ENCODE data around the gene ABCC4. TPM values are rescaled to one million over a fixed set of nuclear protein-coding genes. Genes with fewer than 3 reads are reported as not detected.

Gene ABCC4
- total and polyA plus RNA-seq, 9 donors = 1.9 to 4.9 (median 3.2) TPM

- Histone ChIP-seq H3K9me3 (replicated peaks; ENCODE audit: control insufficient read depth, low read depth, low read length) (no peaks in the 10 kb centered on the region), H3K4me1 (ENCODE audit: control insufficient read depth, insufficient read depth, low read length) (no peaks in the 10 kb centered on the region), H3K27ac (ENCODE audit: low read length) (no peak overlapping the region), H3K36me3 (ENCODE audit: control insufficient read depth, insufficient read depth, low read length) (no peaks in the 10 kb centered on the region), H3K4me3 (ENCODE audit: low read length) (no peak overlapping the region), H3K27me3 (ENCODE audit: control insufficient read depth, insufficient read depth, low read length) (no peaks in the 10 kb centered on the region)
- WGBS (ENCODE audit: insufficient coverage) = no CpG with 5 or more reads among the region's 3 CpGs
- no peak for DNase-seq
These were observed 66.0 kb downstream of the ABCC4 start for GRCh38 chr13:95235199-95235756.

- Histone ChIP-seq H3K4me1 (ENCODE audit: control insufficient read depth, insufficient read depth, low read length) (no peaks in the 10 kb centered on the region), H3K9me3 (replicated peaks; ENCODE audit: control insufficient read depth, low read depth, low read length) (no peaks in the 10 kb centered on the region), H3K36me3 (ENCODE audit: control insufficient read depth, insufficient read depth, low read length) (no peaks in the 10 kb centered on the region), H3K27me3 (ENCODE audit: control insufficient read depth, insufficient read depth, low read length) (no peaks in the 10 kb centered on the region), H3K27ac (ENCODE audit: low read length) (no peak overlapping the region), H3K4me3 (ENCODE audit: low read length) (no peak overlapping the region)
- DNase-seq = no peak
- WGBS (ENCODE audit: insufficient coverage) = no CpG with 5 or more reads among the region's 2 CpGs
These were observed 67.0 kb downstream of the ABCC4 start for GRCh38 chr13:95234242-95234641.

- WGBS (ENCODE audit: insufficient coverage) = no CpG with 5 or more reads among the region's 4 CpGs
- H3K36me3 ChIP-seq (ENCODE audit: control insufficient read depth, insufficient read depth, low read length) = no peaks in the 10 kb centered on the region
- H3K27ac ChIP-seq (ENCODE audit: low read length) = no peak overlapping the region
- no peaks in the 10 kb centered on the region for H3K4me1 ChIP-seq (ENCODE audit: control insufficient read depth, insufficient read depth, low read length)
- H3K9me3 ChIP-seq (replicated peaks; ENCODE audit: control insufficient read depth, low read depth, low read length) = no peaks in the 10 kb centered on the region
- no peak overlapping the region for H3K4me3 ChIP-seq (ENCODE audit: low read length)
- no peak for DNase-seq
- no peaks in the 10 kb centered on the region for H3K27me3 ChIP-seq (ENCODE audit: control insufficient read depth, insufficient read depth, low read length)
These were observed 68.1 kb downstream of the ABCC4 start for GRCh38 chr13:95233026-95233635.

- WGBS (ENCODE audit: insufficient coverage) = no CpG with 5 or more reads among the region's 9 CpGs
- no peak overlapping the region for H3K27ac ChIP-seq (ENCODE audit: low read length)
- DNase-seq = no peak
- no peaks in the 10 kb centered on the region for H3K4me1 ChIP-seq (ENCODE audit: control insufficient read depth, insufficient read depth, low read length)
- H3K36me3 ChIP-seq (ENCODE audit: control insufficient read depth, insufficient read depth, low read length) = no peaks in the 10 kb centered on the region
- no peaks in the 10 kb centered on the region for H3K27me3 ChIP-seq (ENCODE audit: control insufficient read depth, insufficient read depth, low read length)
- no peak overlapping the region for H3K4me3 ChIP-seq (ENCODE audit: low read length)
- H3K9me3 ChIP-seq (replicated peaks; ENCODE audit: control insufficient read depth, low read depth, low read length) = no peaks in the 10 kb centered on the region
These were observed 69.9 kb downstream of the ABCC4 start for GRCh38 chr13:95231393-95231792.

- Histone ChIP-seq H3K27me3 (ENCODE audit: control insufficient read depth, insufficient read depth, low read length) (no peaks in the 10 kb centered on the region), H3K27ac (ENCODE audit: low read length) (no peak overlapping the region), H3K4me1 (ENCODE audit: control insufficient read depth, insufficient read depth, low read length) (no peaks in the 10 kb centered on the region), H3K9me3 (replicated peaks; ENCODE audit: control insufficient read depth, low read depth, low read length) (no peaks in the 10 kb centered on the region), H3K4me3 (ENCODE audit: low read length) (no peak overlapping the region), H3K36me3 (ENCODE audit: control insufficient read depth, insufficient read depth, low read length) (no peaks in the 10 kb centered on the region)
- DNase-seq = no peak
- WGBS (ENCODE audit: insufficient coverage) = 75% methylated on average over 2 of the region's 3 CpGs
These were observed 71.4 kb downstream of the ABCC4 start for GRCh38 chr13:95229855-95230254.

- Histone ChIP-seq H3K4me3 (ENCODE audit: low read length) (no peak overlapping the region), H3K27me3 (ENCODE audit: control insufficient read depth, insufficient read depth, low read length) (no peaks in the 10 kb centered on the region), H3K9me3 (replicated peaks; ENCODE audit: control insufficient read depth, low read depth, low read length) (no peaks in the 10 kb centered on the region), H3K36me3 (ENCODE audit: control insufficient read depth, insufficient read depth, low read length) (no peaks in the 10 kb centered on the region), H3K27ac (ENCODE audit: low read length) (no peak overlapping the region), H3K4me1 (ENCODE audit: control insufficient read depth, insufficient read depth, low read length) (no peaks in the 10 kb centered on the region)
- DNase-seq = no peak
- WGBS (ENCODE audit: insufficient coverage) = 70% methylated on average over 3 of the region's 5 CpGs
These were observed 73.1 kb downstream of the ABCC4 start for GRCh38 chr13:95228130-95228529.

- 29% methylated on average over 1 of the region's 4 CpGs for WGBS (ENCODE audit: insufficient coverage)
- no peaks in the 10 kb centered on the region for H3K36me3 ChIP-seq (ENCODE audit: control insufficient read depth, insufficient read depth, low read length)
- no peak overlapping the region for H3K4me3 ChIP-seq (ENCODE audit: low read length)
- H3K27me3 ChIP-seq (ENCODE audit: control insufficient read depth, insufficient read depth, low read length) = no peaks in the 10 kb centered on the region
- H3K9me3 ChIP-seq (replicated peaks; ENCODE audit: control insufficient read depth, low read depth, low read length) = no peaks in the 10 kb centered on the region
- DNase-seq = peak; percentile 66
- H3K27ac ChIP-seq (ENCODE audit: low read length) = no peak overlapping the region
- no peaks in the 10 kb centered on the region for H3K4me1 ChIP-seq (ENCODE audit: control insufficient read depth, insufficient read depth, low read length)
These were observed 74.1 kb downstream of the ABCC4 start for GRCh38 chr13:95226932-95227695.

GRCh38 chr13:95226476-95226875, 74.8 kb downstream of the ABCC4 start:
- H3K36me3 ChIP-seq (ENCODE audit: control insufficient read depth, insufficient read depth, low read length) = no peaks in the 10 kb centered on the region
- no peaks in the 10 kb centered on the region for H3K9me3 ChIP-seq (replicated peaks; ENCODE audit: control insufficient read depth, low read depth, low read length)
- H3K4me3 ChIP-seq (ENCODE audit: low read length) = no peak overlapping the region
- no peak overlapping the region for H3K27ac ChIP-seq (ENCODE audit: low read length)
- no peaks in the 10 kb centered on the region for H3K4me1 ChIP-seq (ENCODE audit: control insufficient read depth, insufficient read depth, low read length)
- H3K27me3 ChIP-seq (ENCODE audit: control insufficient read depth, insufficient read depth, low read length) = no peaks in the 10 kb centered on the region
- 84% methylated on average over 3 of the region's 5 CpGs for WGBS (ENCODE audit: insufficient coverage)
- no peak for DNase-seq

- no peaks in the 10 kb centered on the region for H3K27me3 ChIP-seq (ENCODE audit: control insufficient read depth, insufficient read depth, low read length)
- no peak for DNase-seq
- no peaks in the 10 kb centered on the region for H3K9me3 ChIP-seq (replicated peaks; ENCODE audit: control insufficient read depth, low read depth, low read length)
- no peak overlapping the region for H3K4me3 ChIP-seq (ENCODE audit: low read length)
- no peaks in the 10 kb centered on the region for H3K36me3 ChIP-seq (ENCODE audit: control insufficient read depth, insufficient read depth, low read length)
- H3K27ac ChIP-seq (ENCODE audit: low read length) = no peak overlapping the region
- H3K4me1 ChIP-seq (ENCODE audit: control insufficient read depth, insufficient read depth, low read length) = no peaks in the 10 kb centered on the region
These were observed 75.2 kb downstream of the ABCC4 start for GRCh38 chr13:95226050-95226449.

- no peak for DNase-seq
- Histone ChIP-seq H3K27me3 (ENCODE audit: control insufficient read depth, insufficient read depth, low read length) (no peaks in the 10 kb centered on the region), H3K36me3 (ENCODE audit: control insufficient read depth, insufficient read depth, low read length) (no peaks in the 10 kb centered on the region), H3K9me3 (replicated peaks; ENCODE audit: control insufficient read depth, low read depth, low read length) (no peaks in the 10 kb centered on the region), H3K4me3 (ENCODE audit: low read length) (no peak overlapping the region), H3K27ac (ENCODE audit: low read length) (no peak overlapping the region), H3K4me1 (ENCODE audit: control insufficient read depth, insufficient read depth, low read length) (no peaks in the 10 kb centered on the region)
- WGBS (ENCODE audit: insufficient coverage) = 100% methylated on average over 1 of the region's 2 CpGs
These were observed 77.2 kb downstream of the ABCC4 start for GRCh38 chr13:95224064-95224463.

All from muscle of leg (tissue), 11 donors.